AML-193 (cell line): ENCODE results near the gene FRMPD4.

ENCODE experiments used
- DNase-seq, 2 experiments: peaks; one replicate each; lab custom pipeline; 2025; lab: John Stamatoyannopoulos, UW

The FRMPD4 gene

GRCh38 chrX:12301288-12301687 is 163.0 kb downstream of the FRMPD4 start:
- DNase-seq: no peak

DNA sequence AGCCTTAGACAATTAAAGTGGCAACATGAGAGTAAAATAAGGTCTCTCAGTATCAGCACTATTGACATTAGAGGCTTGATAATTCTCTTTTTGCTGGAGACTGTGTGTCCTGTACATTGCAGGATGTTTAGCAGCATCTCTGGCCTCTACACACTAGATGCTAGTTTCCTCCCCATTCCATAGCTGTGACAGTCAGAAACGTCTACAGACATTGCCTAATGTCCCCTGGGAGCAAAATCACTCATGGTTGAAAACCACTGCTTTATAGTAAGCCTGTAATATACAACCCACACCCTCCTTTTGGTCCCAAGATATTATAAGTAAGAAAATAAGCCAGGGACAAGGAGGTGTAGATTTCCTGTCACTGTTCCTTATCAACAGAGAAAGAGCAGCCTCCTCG is 166.0 kb downstream of the FRMPD4 start:
- DNase-seq: no peak

DNA sequence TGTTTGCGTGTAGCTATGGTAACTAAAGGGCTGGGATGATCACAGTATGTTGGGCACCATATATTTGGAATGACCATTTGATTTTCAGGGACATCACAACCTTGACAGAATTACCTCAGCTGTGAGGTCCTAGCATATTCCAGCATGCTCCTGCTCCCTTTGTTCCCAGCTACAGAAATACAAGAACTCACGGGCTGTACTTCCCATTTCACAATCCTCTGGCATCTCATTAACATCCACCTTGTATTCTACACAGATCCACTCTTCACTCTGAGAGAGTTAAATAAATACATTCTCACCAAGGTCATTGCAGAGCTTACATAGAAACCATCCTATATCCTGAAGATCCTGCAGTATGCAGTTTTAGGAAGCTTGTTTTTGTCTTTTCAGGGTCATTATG is 169.7 kb downstream of the FRMPD4 start:
- no peak for DNase-seq

DNA sequence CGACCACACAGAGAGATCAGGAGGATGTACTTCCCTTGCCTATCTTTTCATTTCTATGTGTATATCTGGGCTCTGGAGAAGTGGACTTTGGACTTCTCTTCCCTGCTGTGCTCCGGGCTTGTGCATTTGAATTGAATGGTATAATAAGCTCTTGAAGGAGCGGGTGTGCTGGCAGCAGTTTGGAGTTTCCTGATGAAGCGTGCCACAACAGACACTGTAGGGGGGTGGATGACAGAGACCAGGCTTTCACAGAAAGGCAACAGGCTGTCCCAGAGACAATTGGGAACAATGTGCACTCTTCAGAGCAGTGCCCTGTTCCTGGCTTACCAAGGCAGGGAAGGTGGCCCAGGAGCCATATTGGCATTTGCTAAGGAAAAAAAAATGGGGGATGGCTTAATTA is 170.1 kb downstream of the FRMPD4 start:
- DNase-seq: no peak

DNA sequence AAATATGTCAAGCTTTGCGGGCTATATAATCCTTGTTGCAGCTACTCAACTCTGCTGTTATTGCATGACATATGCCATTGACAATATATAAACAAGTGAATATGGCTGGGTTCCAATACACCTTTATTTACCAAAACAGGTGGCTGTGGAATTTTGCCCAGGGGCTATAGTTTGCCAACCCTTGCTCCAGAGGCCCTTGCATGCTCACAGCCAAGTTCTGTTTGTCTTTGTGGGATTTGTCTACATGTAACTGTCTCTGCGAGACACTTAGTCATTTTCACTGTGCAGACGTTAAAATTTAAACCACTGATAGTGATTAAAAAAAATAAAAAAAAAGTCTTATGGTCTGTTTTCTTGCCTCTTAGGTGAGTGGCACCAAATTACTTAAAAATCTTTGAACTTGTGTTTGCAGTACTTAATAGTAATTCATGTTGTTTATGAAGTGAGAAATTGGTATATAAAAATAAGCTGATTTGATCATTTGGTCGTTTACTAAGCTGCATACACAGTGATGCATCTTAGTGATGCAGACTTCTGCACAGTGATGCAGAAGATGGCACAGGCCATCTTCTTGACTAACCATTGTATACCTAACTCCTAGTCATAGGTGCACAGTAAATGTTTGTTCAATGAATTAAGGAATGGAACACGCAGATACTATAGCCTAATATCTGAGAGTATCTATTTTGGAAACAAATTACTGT is 170.9 kb downstream of the FRMPD4 start:
- no peak for DNase-seq

DNA sequence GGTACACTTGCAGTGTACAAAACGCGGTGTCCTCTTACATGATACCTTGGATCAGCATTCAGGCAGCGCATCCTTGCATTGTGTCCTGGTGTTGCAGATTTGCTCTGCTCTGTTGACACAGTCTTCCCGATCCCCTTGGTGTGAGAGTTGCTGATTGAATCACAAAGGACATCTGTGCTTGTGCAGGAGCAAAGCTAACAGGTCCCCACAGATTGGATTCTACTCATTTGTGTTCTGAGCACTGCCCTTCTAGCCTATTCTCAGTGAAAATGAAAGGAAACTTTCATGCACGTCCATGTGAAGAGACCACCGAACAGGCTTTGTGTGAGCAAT is 171.4 kb downstream of the FRMPD4 start:
- no peak for DNase-seq

DNA sequence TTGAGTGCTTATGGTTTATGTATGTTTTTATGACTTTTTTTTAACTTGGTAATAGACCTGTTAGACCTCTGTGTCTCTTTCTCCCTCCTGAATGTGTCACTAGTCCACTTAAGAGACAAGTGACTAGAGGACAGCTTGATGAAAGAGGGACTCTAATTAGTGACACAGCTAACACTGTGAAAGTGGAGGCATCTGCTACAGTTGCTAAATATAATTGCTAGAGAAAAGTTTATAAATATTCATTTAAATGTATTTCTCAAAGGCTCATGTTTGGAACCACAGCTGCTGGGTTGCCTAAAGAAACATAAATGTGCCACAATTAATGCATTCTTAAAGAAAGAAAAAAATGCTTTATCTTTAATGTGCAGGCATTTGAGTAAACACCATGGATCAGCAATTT is 176.4 kb downstream of the FRMPD4 start:
- no peak for DNase-seq

GRCh38 chrX:12315526-12315925 is 177.3 kb downstream of the FRMPD4 start:
- no peak for DNase-seq

DNA sequence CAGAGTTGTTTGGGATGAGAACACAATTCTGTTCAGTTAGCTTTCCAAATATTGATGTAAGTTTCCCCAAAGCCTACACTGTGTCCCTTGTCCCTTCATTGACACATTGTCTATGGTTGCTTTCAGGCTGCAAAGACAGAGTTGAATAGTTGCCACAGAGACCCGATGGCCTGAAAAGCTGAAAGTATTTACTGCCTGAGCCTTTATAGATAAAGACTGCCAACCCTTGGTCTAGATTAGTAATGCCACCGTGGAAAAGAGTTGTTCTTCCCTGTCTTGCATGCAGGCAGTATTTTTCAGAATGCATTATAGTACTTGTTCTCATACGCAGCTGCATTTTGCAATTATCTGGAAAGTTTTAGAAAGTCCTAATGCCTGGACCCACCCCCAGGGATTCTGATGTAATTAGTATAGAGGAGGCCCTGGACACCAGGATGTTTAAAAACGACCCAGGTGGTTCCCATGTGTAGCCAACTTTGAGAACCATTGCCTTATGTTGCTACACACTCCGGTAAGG is 180.8 kb downstream of the FRMPD4 start:
- DNase-seq: no peak

- no peak for DNase-seq
These were observed 181.7 kb downstream of the FRMPD4 start for GRCh38 chrX:12319992-12320391.

GRCh38 chrX:12322031-12322430 is 183.8 kb downstream of the FRMPD4 start:
- no peak for DNase-seq

DNA sequence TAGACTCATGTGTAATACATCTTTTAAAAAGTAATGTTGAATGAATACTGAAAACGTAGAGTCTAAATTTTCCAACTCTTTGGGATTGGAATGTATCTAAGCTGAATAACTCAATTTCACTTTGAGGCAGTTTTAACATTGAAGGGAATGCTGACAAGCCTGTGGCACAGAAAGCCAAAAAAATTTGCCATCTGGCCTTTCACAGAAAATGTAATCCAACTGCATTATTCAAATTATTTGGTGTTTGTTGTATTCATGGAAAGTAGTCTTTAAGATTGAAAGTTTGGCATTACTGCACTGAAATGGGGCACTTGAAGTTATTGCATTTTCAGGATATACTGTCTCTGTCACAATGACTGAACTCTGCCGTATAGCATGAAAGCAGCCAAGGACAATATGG is 186.9 kb downstream of the FRMPD4 start:
- DNase-seq: no peak

DNA sequence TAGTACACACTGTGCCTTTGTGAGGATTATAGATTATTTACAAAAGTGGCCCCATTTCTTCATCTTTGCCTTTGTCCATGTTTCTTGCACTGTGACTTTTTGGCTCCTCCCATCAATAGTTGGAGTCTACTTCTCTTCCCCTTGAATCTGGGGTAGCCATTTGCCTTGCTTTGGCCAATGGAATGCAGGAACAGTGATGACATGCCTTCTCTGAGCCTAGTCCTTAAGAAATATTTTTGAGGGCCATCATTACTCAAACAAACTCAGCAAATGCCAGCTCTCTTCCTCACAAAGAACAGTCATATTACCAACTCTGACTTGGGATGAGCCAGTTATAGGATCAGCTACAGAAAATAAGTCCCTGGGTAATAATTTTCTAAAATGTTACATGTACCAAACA is 189.6 kb downstream of the FRMPD4 start:
- DNase-seq: no peak

- DNase-seq: no peak
These were observed 191.2 kb downstream of the FRMPD4 start for GRCh38 chrX:12329476-12329875.

DNA sequence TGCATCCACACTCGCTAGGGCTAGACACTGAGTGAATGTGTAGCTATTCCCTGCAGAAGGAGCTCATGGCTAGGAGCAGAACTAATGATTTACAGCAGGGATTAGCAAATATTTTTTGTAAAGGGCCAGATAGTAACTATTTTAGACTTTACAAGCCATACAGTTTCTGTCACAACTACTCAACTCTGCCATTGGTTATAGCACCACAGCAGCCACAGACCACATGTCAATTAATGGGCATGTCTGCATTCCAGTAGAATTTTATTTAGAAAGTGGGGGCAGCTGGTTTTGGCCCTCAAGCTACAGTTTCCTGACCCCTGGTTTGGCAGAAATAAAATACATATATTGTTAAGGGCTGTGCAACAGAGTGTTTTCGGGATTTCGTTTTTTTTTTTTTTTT is 192.6 kb downstream of the FRMPD4 start:
- no peak for DNase-seq

DNA sequence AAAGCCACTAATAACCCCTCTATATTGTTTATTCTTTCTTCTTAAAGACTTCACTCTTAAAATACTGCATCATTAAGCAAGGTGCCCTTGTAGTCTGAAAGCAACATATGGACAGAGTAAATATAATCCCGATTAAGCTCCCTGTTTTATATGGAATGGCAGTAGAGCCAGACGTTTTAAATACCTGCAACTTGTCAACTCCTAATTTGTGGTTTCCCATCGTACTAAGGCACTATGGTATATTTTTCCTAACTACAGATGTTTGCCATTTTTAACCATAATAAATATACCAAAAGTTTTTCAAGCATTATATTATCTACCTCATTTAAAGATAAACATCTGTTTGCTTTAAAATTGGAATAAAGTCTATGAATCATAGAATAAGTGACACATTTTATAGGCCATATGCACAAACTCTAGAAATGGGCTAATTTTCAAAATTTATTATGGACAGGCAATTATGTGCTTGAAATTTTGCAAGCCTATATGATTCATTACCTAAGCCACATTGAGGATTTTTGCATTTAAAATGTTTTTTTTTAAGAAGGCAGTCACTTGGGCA is 194.6 kb downstream of the FRMPD4 start:
- no peak for DNase-seq

DNA sequence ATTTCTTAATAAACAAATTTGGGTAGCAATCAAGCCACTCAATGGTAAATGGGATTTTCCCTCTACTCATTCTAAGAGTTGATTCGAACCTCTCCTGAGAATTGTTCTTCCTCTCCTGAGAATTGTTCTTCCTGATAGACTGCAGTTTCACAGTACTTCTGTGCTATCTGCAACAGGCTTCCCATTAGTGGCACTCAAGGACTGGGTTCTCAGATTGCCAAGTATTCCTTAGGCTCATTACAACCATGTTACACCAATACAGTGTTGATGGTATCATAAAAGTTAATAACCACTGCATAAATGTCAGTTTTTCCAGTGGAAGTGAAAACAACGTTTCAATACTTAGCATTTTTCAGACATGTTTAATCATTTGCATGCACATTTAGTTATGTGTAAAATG is 201.6 kb downstream of the FRMPD4 start:
- no peak for DNase-seq

- DNase-seq: no peak
These were observed 206.7 kb downstream of the FRMPD4 start for GRCh38 chrX:12344954-12345353.

- no peak for DNase-seq
These were observed 210.9 kb downstream of the FRMPD4 start for GRCh38 chrX:12349201-12349600.

GRCh38 chrX:12352922-12353321 is 214.6 kb downstream of the FRMPD4 start:
- DNase-seq: no peak

DNA sequence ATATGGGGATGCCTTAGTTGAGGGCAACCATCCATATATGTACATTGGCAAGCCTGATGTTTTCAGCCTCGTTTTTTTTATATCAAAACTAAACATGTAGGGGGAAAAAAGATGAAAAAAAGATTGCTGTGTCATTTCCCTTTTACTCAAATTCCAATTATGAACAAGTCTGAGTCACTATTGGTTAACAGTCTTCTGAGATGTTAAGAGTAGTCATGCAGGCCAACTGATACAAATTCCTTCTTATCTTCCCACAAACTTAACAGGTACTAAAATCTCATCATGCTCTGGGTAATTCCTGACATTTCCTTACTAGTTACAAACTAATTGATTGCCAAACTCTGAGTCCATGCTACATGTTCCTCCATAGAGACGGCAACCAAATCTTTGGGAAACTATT is 222.1 kb downstream of the FRMPD4 start:
- DNase-seq: no peak

- DNase-seq: no peak
These were observed 222.8 kb downstream of the FRMPD4 start for GRCh38 chrX:12360986-12361598.

DNA sequence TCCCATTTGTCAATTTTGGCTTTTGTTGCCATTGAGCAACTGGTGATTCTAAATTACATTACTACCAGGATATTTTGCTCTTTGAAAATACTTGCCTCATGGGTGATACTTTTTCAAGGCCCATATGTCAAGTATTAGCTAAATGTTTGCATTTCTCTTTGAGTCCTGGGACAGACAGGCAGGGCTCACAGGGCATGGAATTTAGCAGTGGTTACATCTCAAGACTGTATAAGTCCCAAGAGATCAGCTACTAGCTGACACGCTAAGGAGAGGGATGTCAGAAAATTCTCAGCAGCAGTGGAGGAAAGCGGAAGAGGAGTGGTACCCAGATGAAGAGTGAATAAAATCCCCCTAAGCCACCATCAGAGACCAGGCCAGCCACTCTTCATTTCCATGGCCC is 224.9 kb downstream of the FRMPD4 start:
- no peak for DNase-seq

DNA sequence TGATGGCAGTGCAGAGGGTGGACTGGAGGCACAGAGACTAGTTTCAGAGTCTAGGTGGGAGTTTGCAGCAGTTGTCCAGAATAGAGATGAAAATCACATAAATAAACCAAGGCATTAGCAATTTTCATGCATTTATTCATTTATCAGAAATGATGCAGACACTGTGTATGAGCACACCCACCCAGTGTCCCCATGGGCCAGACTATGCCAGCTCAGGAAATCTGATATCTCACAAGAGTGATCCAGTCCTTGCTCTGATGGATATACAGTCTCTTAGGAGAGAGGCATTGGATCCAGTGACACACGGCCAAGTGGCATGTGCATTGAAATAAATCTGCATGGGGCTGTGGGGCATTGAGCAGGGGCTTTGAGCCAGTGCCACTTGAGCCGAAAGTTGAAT is 228.2 kb downstream of the FRMPD4 start:
- DNase-seq: no peak
